WTC11 (cell line): ENCODE measurements around the gene TTC19. TPM values are rescaled to one million over a fixed set of nuclear protein-coding genes. Genes with fewer than 3 reads are reported as not detected.

Source experiments
- ATAC-seq: fragments of 200-7000 bp; cut with Tn5 transposase; 2 replicates; pipeline ENCODE4 v1.10.0; 2021; ENCODE audit warnings: mild to moderate bottlenecking, moderate library complexity
- CTCF ChIA-PET: fragments of 300-600 bp; sonication (Branson Sonifier 250); formaldehyde crosslinking; loops from one replicate; lab custom pipeline; 2021; ENCODE audit warnings: antibody characterized with exemption; lab: Charles Lee
- POLR2A ChIA-PET: fragments of 350-600 bp; sonication (Branson Sonifier 250); formaldehyde crosslinking; loops from one replicate; lab custom pipeline; 2021; ENCODE audit warnings: antibody characterized with exemption; lab: Charles Lee
- DNase-seq: peaks from one replicate; pipeline ENCODE4 v3.0.0; 2021; ENCODE audit warnings: low spot score
- H3K27ac Mint-ChIP-seq: 2 replicates; pipeline ENCODE4 v1.8.0; 2021; ENCODE audit warnings: mixed read lengths
- H3K27me3 Mint-ChIP-seq: 2 replicates; pipeline ENCODE4 v1.8.0; 2021; ENCODE audit warnings: low read depth, mild to moderate bottlenecking, moderate library complexity, mixed read lengths
- H3K36me3 Mint-ChIP-seq: 2 replicates; pipeline ENCODE4 v1.8.0; 2021; ENCODE audit warnings: mixed read lengths
- H3K4me1 Mint-ChIP-seq: 2 replicates; pipeline ENCODE4 v1.8.0; 2022; ENCODE audit warnings: mixed read lengths
- H3K4me3 Mint-ChIP-seq: 2 replicates; pipeline ENCODE4 v1.8.0; 2021; ENCODE audit warnings: mild to moderate bottlenecking, moderate library complexity, mixed read lengths
- H3K9me3 Mint-ChIP-seq: 2 replicates; pipeline ENCODE4 v1.8.0; 2021; ENCODE audit warnings: mixed read lengths
- CDX4 ChIP-seq: fragments of 250-450 bp; sonication (Bioruptor Pico); IDR thresholded peaks from 2 replicates; pipeline ENCODE4 v1.9.0; 2021; ENCODE audit warnings: moderate library complexity, mild to moderate bottlenecking, inconsistent platforms, borderline replicate concordance
- E2F1 ChIP-seq: sonication (generic); formaldehyde crosslinking; IDR thresholded peaks from 2 replicates; pipeline ENCODE4 v1.8.0; 2022; ENCODE audit warnings: mild to moderate bottlenecking, missing genetic modification reagents
- ETV6 ChIP-seq: sonication (generic); formaldehyde crosslinking; IDR thresholded peaks from 2 replicates; pipeline ENCODE4 v1.8.1; 2022; ENCODE audit warnings: mild to moderate bottlenecking, missing genetic modification reagents
- GTF2I ChIP-seq: fragments of 250-450 bp; sonication (Bioruptor Pico); conservative IDR thresholded peaks from 2 replicates; pipeline ENCODE4 v1.4.0; 2021; ENCODE audit warnings: mild to moderate bottlenecking
- JAZF1 ChIP-seq: fragments of 250-450 bp; sonication (Bioruptor Pico); IDR thresholded peaks from 2 replicates; pipeline ENCODE4 v1.9.0; 2021; ENCODE audit warnings: moderate library complexity, mild to moderate bottlenecking, inconsistent platforms
- JUN ChIP-seq: sonication (generic); formaldehyde crosslinking; IDR thresholded peaks from 2 replicates; pipeline ENCODE4 v1.8.0; 2023; ENCODE audit warnings: mild to moderate bottlenecking, missing genetic modification reagents
- KAT7 ChIP-seq: sonication (generic); formaldehyde crosslinking; IDR thresholded peaks from 2 replicates; pipeline ENCODE4 v1.8.1; 2023; ENCODE audit warnings: missing genetic modification reagents, mild to moderate bottlenecking, borderline replicate concordance
- NR1H2 ChIP-seq: sonication (generic); formaldehyde crosslinking; IDR thresholded peaks from 2 replicates; pipeline ENCODE4 v1.9.0; 2021; ENCODE audit warnings: mild to moderate bottlenecking, moderate library complexity, missing genetic modification reagents
- NR3C1 ChIP-seq: sonication (generic); formaldehyde crosslinking; conservative IDR thresholded peaks from 2 replicates; pipeline ENCODE4 v1.8.1; 2023; ENCODE audit warnings: low read depth, mild to moderate bottlenecking, missing genetic modification reagents
- ZNF121 ChIP-seq: sonication (generic); formaldehyde crosslinking; IDR thresholded peaks from 2 replicates; pipeline ENCODE4 v1.8.0; 2023; ENCODE audit warnings: missing genetic modification reagents
- ZNF317 ChIP-seq: sonication (generic); formaldehyde crosslinking; IDR thresholded peaks from 2 replicates; pipeline ENCODE4 v1.8.1; 2023; ENCODE audit warnings: low read depth, mild to moderate bottlenecking, moderate library complexity, missing genetic modification reagents, borderline replicate concordance
- ZNF423 ChIP-seq: fragments of 250-450 bp; sonication (Bioruptor Pico); IDR thresholded peaks from 2 replicates; pipeline ENCODE4 v2.1.2; 2022; ENCODE audit warnings: mild to moderate bottlenecking, moderate library complexity
- ZNF532 ChIP-seq: fragments of 250-450 bp; sonication (Bioruptor Pico); IDR thresholded peaks from 2 replicates; pipeline ENCODE4 v1.9.0; 2021; ENCODE audit warnings: mild to moderate bottlenecking, borderline replicate concordance
- total RNA-seq: library from RNA; stranded (reverse); gene quantifications from 3 replicates; pipeline ENCODE4 v1.2.3, GENCODE V29; 2021
- TF ChIP-seq, protein P1 (sequence below): fragments of 250-450 bp; sonication (Bioruptor Pico); IDR thresholded peaks from 2 replicates; pipeline ENCODE4 v2.1.2; 2022; ENCODE audit warnings: mild to moderate bottlenecking, moderate library complexity
- TF ChIP-seq, protein P2 (sequence below): sonication (generic); formaldehyde crosslinking; conservative IDR thresholded peaks from 2 replicates; pipeline ENCODE4 v1.8.1; 2023; ENCODE audit warnings: mild to moderate bottlenecking, low read depth, missing genetic modification reagents, moderate library complexity
- TF ChIP-seq, protein P3 (sequence below): sonication (generic); formaldehyde crosslinking; IDR thresholded peaks from 2 replicates; pipeline ENCODE4 v1.8.1; 2023; ENCODE audit warnings: mild to moderate bottlenecking, moderate library complexity, missing genetic modification reagents
- TF ChIP-seq, protein P4 (sequence below): fragments of 250-450 bp; sonication (Bioruptor Pico); conservative IDR thresholded peaks from 2 replicates; pipeline ENCODE4 v1.9.0; 2021; ENCODE audit warnings: mild to moderate bottlenecking

TTC19 gene
- total RNA-seq, 1 experiment from 2014 or later: 55.3 TPM

GRCh38 chr17:15981646-15982580, 17.7 kb upstream of the TTC19 start (continued):
- no peak for TF ChIP-seq CDX4
- TF ChIP-seq, protein P1, sequence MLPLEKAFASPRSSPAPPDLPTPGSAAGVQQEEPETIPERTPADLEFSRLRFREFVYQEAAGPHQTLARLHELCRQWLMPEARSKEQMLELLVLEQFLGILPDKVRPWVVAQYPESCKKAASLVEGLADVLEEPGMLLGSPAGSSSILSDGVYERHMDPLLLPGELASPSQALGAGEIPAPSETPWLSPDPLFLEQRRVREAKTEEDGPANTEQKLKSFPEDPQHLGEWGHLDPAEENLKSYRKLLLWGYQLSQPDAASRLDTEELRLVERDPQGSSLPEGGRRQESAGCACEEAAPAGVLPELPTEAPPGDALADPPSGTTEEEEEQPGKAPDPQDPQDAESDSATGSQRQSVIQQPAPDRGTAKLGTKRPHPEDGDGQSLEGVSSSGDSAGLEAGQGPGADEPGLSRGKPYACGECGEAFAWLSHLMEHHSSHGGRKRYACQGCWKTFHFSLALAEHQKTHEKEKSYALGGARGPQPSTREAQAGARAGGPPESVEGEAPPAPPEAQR (CRISPR knock-in tag): no peak
- no peak for TF ChIP-seq NR3C1

GRCh38 chr17:15996322-15996721, 3.3 kb upstream of the TTC19 start:
- CTCF ChIA-PET: interaction anchor here (0.6 to 4.7 kb wide), 3 partner anchors 30 to 158 kb away, joined by 3 to 47 read pairs (median 3); partner anchors contain the start of gene ADORA2B
- peaks cover 9% of the 10 kb centered on the region for H3K4me1 Mint-ChIP-seq
- POLR2A ChIA-PET: no interaction called here
- H3K9me3 Mint-ChIP-seq: peaks cover 2% of the 10 kb centered on the region
- no peak overlapping the region for H3K27ac Mint-ChIP-seq
- DNase-seq (no peak), ATAC-seq (no peak)
- no peak overlapping the region for H3K4me3 Mint-ChIP-seq
- TF ChIP-seq ZNF121 (CRISPR knock-in tag) (no peak), ZNF532 (CRISPR knock-in tag) (no peak), JUN (CRISPR knock-in tag) (no peak), ETV6 (CRISPR knock-in tag) (no peak), JAZF1 (CRISPR knock-in tag) (no peak), NR1H2 (CRISPR knock-in tag) (no peak), KAT7 (CRISPR knock-in tag) (no peak), ZNF423 (CRISPR knock-in tag) (no peak), E2F1 (CRISPR knock-in tag) (no peak), GTF2I (CRISPR knock-in tag) (no peak), ZNF317 (no peak)
- TF ChIP-seq, protein P2, sequence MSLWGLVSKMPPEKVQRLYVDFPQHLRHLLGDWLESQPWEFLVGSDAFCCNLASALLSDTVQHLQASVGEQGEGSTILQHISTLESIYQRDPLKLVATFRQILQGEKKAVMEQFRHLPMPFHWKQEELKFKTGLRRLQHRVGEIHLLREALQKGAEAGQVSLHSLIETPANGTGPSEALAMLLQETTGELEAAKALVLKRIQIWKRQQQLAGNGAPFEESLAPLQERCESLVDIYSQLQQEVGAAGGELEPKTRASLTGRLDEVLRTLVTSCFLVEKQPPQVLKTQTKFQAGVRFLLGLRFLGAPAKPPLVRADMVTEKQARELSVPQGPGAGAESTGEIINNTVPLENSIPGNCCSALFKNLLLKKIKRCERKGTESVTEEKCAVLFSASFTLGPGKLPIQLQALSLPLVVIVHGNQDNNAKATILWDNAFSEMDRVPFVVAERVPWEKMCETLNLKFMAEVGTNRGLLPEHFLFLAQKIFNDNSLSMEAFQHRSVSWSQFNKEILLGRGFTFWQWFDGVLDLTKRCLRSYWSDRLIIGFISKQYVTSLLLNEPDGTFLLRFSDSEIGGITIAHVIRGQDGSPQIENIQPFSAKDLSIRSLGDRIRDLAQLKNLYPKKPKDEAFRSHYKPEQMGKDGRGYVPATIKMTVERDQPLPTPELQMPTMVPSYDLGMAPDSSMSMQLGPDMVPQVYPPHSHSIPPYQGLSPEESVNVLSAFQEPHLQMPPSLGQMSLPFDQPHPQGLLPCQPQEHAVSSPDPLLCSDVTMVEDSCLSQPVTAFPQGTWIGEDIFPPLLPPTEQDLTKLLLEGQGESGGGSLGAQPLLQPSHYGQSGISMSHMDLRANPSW: no peak
- TF ChIP-seq, protein P3, sequence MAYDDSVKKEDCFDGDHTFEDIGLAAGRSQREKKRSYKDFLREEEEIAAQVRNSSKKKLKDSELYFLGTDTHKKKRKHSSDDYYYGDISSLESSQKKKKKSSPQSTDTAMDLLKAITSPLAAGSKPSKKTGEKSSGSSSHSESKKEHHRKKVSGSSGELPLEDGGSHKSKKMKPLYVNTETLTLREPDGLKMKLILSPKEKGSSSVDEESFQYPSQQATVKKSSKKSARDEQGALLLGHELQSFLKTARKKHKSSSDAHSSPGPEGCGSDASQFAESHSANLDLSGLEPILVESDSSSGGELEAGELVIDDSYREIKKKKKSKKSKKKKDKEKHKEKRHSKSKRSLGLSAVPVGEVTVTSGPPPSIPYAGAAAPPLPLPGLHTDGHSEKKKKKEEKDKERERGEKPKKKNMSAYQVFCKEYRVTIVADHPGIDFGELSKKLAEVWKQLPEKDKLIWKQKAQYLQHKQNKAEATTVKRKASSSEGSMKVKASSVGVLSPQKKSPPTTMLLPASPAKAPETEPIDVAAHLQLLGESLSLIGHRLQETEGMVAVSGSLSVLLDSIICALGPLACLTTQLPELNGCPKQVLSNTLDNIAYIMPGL: no peak
- TF ChIP-seq, protein P4, sequence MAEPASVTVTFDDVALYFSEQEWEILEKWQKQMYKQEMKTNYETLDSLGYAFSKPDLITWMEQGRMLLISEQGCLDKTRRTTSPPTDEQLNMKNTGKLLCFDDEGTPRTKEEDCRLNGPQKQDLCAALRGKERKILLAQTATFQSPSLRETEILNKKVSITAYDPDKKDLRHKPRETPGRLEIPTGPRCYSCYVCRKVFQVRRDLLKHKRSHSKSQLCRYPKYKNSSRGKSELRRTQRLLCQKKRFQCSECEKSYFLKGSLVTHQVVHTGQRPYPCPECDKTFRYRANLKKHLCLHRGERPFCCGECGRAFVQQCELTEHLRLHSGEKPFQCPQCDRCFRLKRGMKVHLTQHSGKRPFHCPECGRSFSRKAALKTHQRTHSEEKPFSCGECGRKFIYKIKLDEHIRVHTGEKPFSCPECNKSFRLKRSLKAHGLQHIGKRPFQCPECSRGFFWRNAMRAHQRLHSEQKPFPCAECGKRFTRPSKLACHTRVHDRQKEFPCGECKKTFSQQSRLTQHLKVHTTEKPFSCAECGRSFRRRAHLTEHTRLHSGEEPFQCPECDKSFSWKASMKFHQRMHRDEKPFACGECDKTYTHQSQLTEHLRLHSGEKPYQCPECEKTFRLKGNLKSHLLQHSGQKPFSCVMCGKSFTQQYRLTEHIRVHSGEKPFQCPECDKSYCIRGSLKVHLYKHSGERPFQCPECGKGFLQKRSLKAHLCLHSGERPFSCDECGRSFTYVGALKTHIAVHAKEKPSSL (CRISPR knock-in tag): no peak
- TF ChIP-seq, protein P1 (CRISPR knock-in tag): no peak
- H3K27me3 Mint-ChIP-seq: no peaks in the 10 kb centered on the region
- H3K36me3 Mint-ChIP-seq: peaks cover 12% of the 10 kb centered on the region
